ENCODE measurements around the gene ITIH5. TPM values are rescaled to one million over a fixed set of nuclear protein-coding genes. Genes with fewer than 3 reads are reported as not detected.

ITIH5 gene
- polyA plus RNA-seq, 1 donor from 2014 or later = 0.28 TPM

- Histone ChIP-seq H3K36me3 (ENCODE audit: insufficient read depth, low read length) (no peaks in the 10 kb centered on the region), H4K20me1 (ENCODE audit: insufficient read depth) (no peaks in the 10 kb centered on the region), H3K79me2 (replicated peaks; ENCODE audit: insufficient read depth, low read length) (no peaks in the 10 kb centered on the region)
Measured at GRCh38 chr10:7541137-7542087, 125.4 kb downstream of the ITIH5 start.

More at GRCh38 chr10:7541137-7542087, 125.4 kb downstream of the ITIH5 start:
- Histone ChIP-seq H3K27ac (ENCODE audit: low read length) (no peak overlapping the region), H3K4me3 (ENCODE audit: low read length) (no peak overlapping the region), H2AFZ (ENCODE audit: low read depth, low read length) (no peak overlapping the region), H3F3A (ENCODE audit: insufficient read depth, low read length, poor library complexity, severe bottlenecking) (no peaks in the 10 kb centered on the region), H3K27me3 (ENCODE audit: insufficient read depth, low read depth, low read length) (no peaks in the 10 kb centered on the region), H3K9me3 (ENCODE audit: low read length) (no peaks in the 10 kb centered on the region), H3K9me2 (ENCODE audit: insufficient read depth, low read length) (no peaks in the 10 kb centered on the region), H3K9ac (ENCODE audit: low read length) (no peak overlapping the region), H3K4me2 (ENCODE audit: low read length) (no peak overlapping the region)
- TF ChIP-seq EP300 (conservative IDR thresholded peaks at IDR 0.05; ENCODE audit: poor library complexity, severe bottlenecking) (no peak), RAD21 (conservative IDR thresholded peaks at IDR 0.05) (no peak), SMC3 (conservative IDR thresholded peaks at IDR 0.05; ENCODE audit: poor library complexity) (no peak), REST (IDR thresholded peaks at IDR 0.05; ENCODE audit: borderline replicate concordance) (no peak), POLR2AphosphoS5 (IDR thresholded peaks at IDR 0.05) (no peak), TAF1 (IDR thresholded peaks at IDR 0.05; ENCODE audit: low read depth) (no peak), MXI1 (conservative IDR thresholded peaks at IDR 0.05; ENCODE audit: poor library complexity, severe bottlenecking) (no peak), CTCF (IDR thresholded peaks at IDR 0.05; ENCODE audit: poor library complexity, severe bottlenecking) (no peak), EZH2 (IDR thresholded peaks at IDR 0.05; ENCODE audit: borderline replicate concordance, insufficient read depth, low read length, poor library complexity, severe bottlenecking) (no peak)
